Measurements from ENCODE around the gene MYL7.

- TF ChIP-seq, protein P1, sequence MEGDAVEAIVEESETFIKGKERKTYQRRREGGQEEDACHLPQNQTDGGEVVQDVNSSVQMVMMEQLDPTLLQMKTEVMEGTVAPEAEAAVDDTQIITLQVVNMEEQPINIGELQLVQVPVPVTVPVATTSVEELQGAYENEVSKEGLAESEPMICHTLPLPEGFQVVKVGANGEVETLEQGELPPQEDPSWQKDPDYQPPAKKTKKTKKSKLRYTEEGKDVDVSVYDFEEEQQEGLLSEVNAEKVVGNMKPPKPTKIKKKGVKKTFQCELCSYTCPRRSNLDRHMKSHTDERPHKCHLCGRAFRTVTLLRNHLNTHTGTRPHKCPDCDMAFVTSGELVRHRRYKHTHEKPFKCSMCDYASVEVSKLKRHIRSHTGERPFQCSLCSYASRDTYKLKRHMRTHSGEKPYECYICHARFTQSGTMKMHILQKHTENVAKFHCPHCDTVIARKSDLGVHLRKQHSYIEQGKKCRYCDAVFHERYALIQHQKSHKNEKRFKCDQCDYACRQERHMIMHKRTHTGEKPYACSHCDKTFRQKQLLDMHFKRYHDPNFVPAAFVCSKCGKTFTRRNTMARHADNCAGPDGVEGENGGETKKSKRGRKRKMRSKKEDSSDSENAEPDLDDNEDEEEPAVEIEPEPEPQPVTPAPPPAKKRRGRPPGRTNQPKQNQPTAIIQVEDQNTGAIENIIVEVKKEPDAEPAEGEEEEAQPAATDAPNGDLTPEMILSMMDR (conservative IDR thresholded peaks at IDR 0.05 in 1 of 2, IDR thresholded peaks at IDR 0.05 in 1 of 2; ENCODE audit: low read depth in 1 of 2, low read length in 2 of 2), result no peak
- TF ChIP-seq EZH2 (IDR thresholded peaks at IDR 0.05; ENCODE audit: low read length, missing control alignments), result no peak
Observed at GRCh38 chr7:44148961-44149536, 7.9 kb upstream of the MYL7 start.

All from fibroblast of lung (primary cell).